A172 (cell line): ENCODE results near the gene SHE. TPM values are rescaled to one million over a fixed set of nuclear protein-coding genes. Genes with fewer than 3 reads are reported as not detected.
"Not testable (repeated sequence)": the region's sequence is repeated elsewhere in the genome, so short reads cannot be mapped to it uniquely, and the experiment has no call there.

Source experiments
- DNase-seq: peaks from one replicate; pipeline ENCODE4 v3.0.0-alpha.2; 2015; ENCODE audit warnings: low spot score
- total RNA-seq: library from RNA; depleted of rRNA; stranded (reverse); fragments of >200 nt; shearing (Covaris generic); gene quantifications from 2 replicates; pipeline ENCODE4 v1.2.3, GENCODE V29; 2014; rRNA removed

Gene SHE
- not detected in 2 replicates for total RNA-seq

- no peak for DNase-seq
These were observed at the start of gene SHE, which contains the start of gene TDRD10 for GRCh38 chr1:154502066-154502743. SHE (minus strand) TSS chr1:154502412; CDS start chr1:154502026, 386 bp downstream. TDRD10 (plus strand) TSS chr1:154502219; CDS start chr1:154506904, 4,685 bp downstream.

- no peak for DNase-seq
These were observed 49.3 kb upstream of the SHE start for GRCh38 chr1:154551474-154551873.

- DNase-seq, result no peak
These were observed 48.4 kb upstream of the SHE start for GRCh38 chr1:154550657-154551056.

GRCh38 chr1:154550070-154550469 lies 47.9 kb upstream of the SHE start:
- no peak for DNase-seq

GRCh38 chr1:154549202-154549770 lies 47.1 kb upstream of the SHE start:
- no peak for DNase-seq

- no peak for DNase-seq
These were observed 45.8 kb upstream of the SHE start for GRCh38 chr1:154548028-154548427.

- no peak for DNase-seq
These were observed 45.0 kb upstream of the SHE start for GRCh38 chr1:154547105-154547732.

- DNase-seq, result peak; percentile 76
These were observed 44.3 kb upstream of the SHE start for GRCh38 chr1:154546264-154547063.

GRCh38 chr1:154541231-154541630 lies 39.0 kb upstream of the SHE start:
- no peak for DNase-seq

- no peak for DNase-seq
These were observed 37.6 kb upstream of the SHE start for GRCh38 chr1:154539486-154540483.

- DNase-seq, result no peak
These were observed 34.4 kb upstream of the SHE start for GRCh38 chr1:154536570-154536969.

GRCh38 chr1:154533952-154534844 lies 32.0 kb upstream of the SHE start:
- DNase-seq, result peak; percentile 53

- DNase-seq, result not testable (repeated sequence)
These were observed 29.7 kb upstream of the SHE start for GRCh38 chr1:154531950-154532349.

GRCh38 chr1:154529308-154529707 lies 27.1 kb upstream of the SHE start:
- no peak for DNase-seq

GRCh38 chr1:154527192-154527591 lies 25.0 kb upstream of the SHE start:
- DNase-seq, result no peak

- no peak for DNase-seq
These were observed 22.7 kb upstream of the SHE start for GRCh38 chr1:154524881-154525280.

GRCh38 chr1:154521695-154522094 lies 19.5 kb upstream of the SHE start:
- DNase-seq, result no peak

- DNase-seq, result peak; percentile 58
These were observed 18.1 kb upstream of the SHE start for GRCh38 chr1:154520333-154520732.

GRCh38 chr1:154519591-154519991 lies 17.4 kb upstream of the SHE start:
- no peak for DNase-seq

- DNase-seq, result no peak
These were observed 15.4 kb upstream of the SHE start for GRCh38 chr1:154517661-154518060.
